Mesendoderm (in vitro differentiated cells): ENCODE data around the gene STARD3.

Experiments used
- DNase-seq: peaks from one replicate; pipeline ENCODE4 v3.0.0; 2013
- H2AK5ac ChIP-seq: 2 replicates; pipeline ENCODE4 v1.6.1; 2013; ENCODE audit warnings: low read length, inconsistent platforms
- H2BK120ac ChIP-seq: 2 replicates; pipeline ENCODE4 v1.6.1; 2013; ENCODE audit warnings: low read depth, mild to moderate bottlenecking, low read length, moderate library complexity, mixed read lengths
- H2BK15ac ChIP-seq: replicated peaks from 2 replicates; pipeline ENCODE4 v1.6.1; 2013; ENCODE audit warnings: low read depth, mild to moderate bottlenecking, moderate library complexity
- H2BK5ac ChIP-seq: 2 replicates; pipeline ENCODE4 v1.6.1; 2013; ENCODE audit warnings: low read length, inconsistent platforms
- H3K18ac ChIP-seq: 2 replicates; pipeline ENCODE4 v1.6.1; 2013; ENCODE audit warnings: mild to moderate bottlenecking, low read length, mixed read lengths
- H3K23ac ChIP-seq: one replicate; pipeline ENCODE4 v1.6.1; 2013; ENCODE audit warnings: low read length
- H3K27ac ChIP-seq: 2 replicates; pipeline ENCODE4 v1.5.1; 2013; ENCODE audit warnings: low read depth, mild to moderate bottlenecking, inconsistent platforms, low read length, moderate library complexity
- H3K27me3 ChIP-seq: 2 replicates; pipeline ENCODE4 v1.6.1; 2013; ENCODE audit warnings: low read length, control low read depth, mild to moderate bottlenecking, inconsistent platforms; ENCODE audit not compliant: insufficient read depth, poor library complexity
- H3K36me3 ChIP-seq: 2 replicates; pipeline ENCODE4 v1.6.1; 2013; ENCODE audit warnings: low read length, inconsistent platforms; ENCODE audit not compliant: control insufficient read depth, insufficient read depth
- H3K4ac ChIP-seq: one replicate; pipeline ENCODE4 v1.6.1; 2013; ENCODE audit warnings: low read depth, mild to moderate bottlenecking, low read length, moderate library complexity
- H3K4me1 ChIP-seq: 2 replicates; pipeline ENCODE4 v1.6.1; 2013; ENCODE audit warnings: low read depth, low read length, inconsistent platforms; ENCODE audit not compliant: control insufficient read depth
- H3K4me2 ChIP-seq: 2 replicates; pipeline ENCODE4 v1.6.1; 2013; ENCODE audit warnings: low read length
- H3K4me3 ChIP-seq: 2 replicates; pipeline ENCODE4 v1.5.1; 2013; ENCODE audit warnings: mild to moderate bottlenecking, low read length
- H3K56ac ChIP-seq: one replicate; pipeline ENCODE4 v1.6.1; 2013; ENCODE audit warnings: low read length
- H3K79me1 ChIP-seq: 2 replicates; pipeline ENCODE4 v1.6.1; 2013; ENCODE audit warnings: low read length, inconsistent platforms
- H3K79me2 ChIP-seq: 2 replicates; pipeline ENCODE4 v1.6.1; 2013; ENCODE audit warnings: mild to moderate bottlenecking, low read length; ENCODE audit not compliant: control insufficient read depth, insufficient read depth
- H3K9ac ChIP-seq: 2 replicates; pipeline ENCODE4 v1.6.1; 2013; ENCODE audit warnings: low read length, inconsistent platforms
- H4K5ac ChIP-seq: one replicate; pipeline ENCODE4 v1.6.1; 2013; ENCODE audit warnings: low read length
- H4K8ac ChIP-seq: one replicate; pipeline ENCODE4 v1.6.1; 2013; ENCODE audit warnings: low read depth, mild to moderate bottlenecking, control low read depth, low read length, moderate library complexity
- WGBS: extraction: QIAGEN DNeasy Blood & Tissue Kit; methylation state at CpG from one replicate; pipeline ENCODE4 v1.1.7; 2013; ENCODE audit warnings: low lambda C conversion rate, missing lambda C conversion rate; ENCODE audit not compliant: insufficient coverage; ENCODE audit errors: extremely low coverage; 5-methylcytosine and 5-hydroxymethylcytosine counted together

The STARD3 gene

DNA sequence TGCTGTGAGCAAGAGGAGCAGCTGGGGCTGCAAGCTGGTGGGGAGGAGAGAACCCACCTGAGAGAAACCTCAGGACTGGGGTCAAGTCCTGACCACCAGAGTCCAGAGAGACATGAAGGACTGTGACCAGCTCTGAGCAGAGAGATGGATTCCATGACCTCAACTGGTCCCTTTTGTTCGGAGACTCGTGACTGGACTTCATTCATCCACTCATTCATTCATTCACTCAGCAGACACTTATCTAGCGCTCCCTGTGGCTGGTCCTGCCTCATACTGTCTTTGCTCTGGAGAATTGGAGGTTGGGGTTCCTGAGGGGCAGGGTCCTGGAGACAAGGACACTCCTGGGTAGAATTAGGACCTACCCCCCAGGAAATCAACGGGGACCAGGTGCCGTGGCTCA is 67.0 kb downstream of the STARD3 start:
- Histone ChIP-seq H3K27ac (no peak overlapping the region), H3K9ac (no peak overlapping the region), H3K56ac (no peak overlapping the region), H3K79me1 (peaks cover 12% of the 10 kb centered on the region), H3K23ac (no peak overlapping the region), H3K4me3 (no peak overlapping the region), H2BK5ac (no peak overlapping the region), H3K4me2 (no peak overlapping the region), H2BK120ac (no peak overlapping the region), H4K5ac (no peak overlapping the region), H2BK15ac (no peak overlapping the region), H3K79me2 (peaks cover 57% of the 10 kb centered on the region), H3K4me1 (peaks cover 12% of the 10 kb centered on the region), H4K8ac (no peak overlapping the region), H3K36me3 (peaks cover 6% of the 10 kb centered on the region), H3K18ac (no peak overlapping the region), H3K4ac (no peak overlapping the region), H2AK5ac (no peak overlapping the region), H3K27me3 (no peaks in the 10 kb centered on the region)
- DNase-seq = no peak
- WGBS = no CpG with 5 or more reads among the region's 5 CpGs

DNA sequence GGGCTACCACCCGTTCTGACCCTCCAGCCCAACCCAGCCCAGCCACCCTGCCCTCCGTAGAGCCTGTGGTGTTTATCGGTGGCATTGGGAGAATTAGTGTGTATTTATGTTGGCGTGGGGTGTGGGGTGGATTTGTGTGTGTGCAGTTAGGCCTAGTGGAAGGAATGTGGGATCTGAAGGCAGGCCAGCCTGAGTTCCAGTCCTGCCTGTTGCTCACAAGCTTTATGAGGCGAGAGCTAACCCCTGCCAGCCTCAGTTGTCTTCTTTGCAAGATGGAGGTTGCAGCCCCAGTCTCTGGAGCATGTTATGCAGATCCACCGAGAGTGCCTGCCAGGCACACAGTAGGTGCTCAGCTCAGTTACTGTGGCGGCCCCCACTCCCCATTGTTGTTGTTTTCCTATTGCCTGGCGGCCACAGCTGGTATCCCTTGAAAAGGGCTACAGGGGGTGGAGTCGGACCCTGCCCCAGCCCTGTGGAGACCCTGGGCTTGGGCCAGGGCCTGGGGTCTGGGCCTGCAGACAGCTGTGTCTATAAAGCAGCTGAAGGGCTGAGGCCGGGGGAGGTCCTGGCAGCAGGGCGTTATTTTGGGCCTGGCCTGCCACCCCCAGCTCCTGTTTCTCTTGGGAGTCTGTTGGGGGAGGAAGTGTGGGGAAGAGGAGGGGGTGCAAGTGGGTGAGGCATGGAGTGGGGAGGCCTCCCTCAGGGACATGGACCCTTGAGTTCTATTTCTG is 68.0 kb downstream of the STARD3 start:
- no peaks in the 10 kb centered on the region for H3K27me3 ChIP-seq
- peak; percentile 45 for DNase-seq
- H3K4me1 ChIP-seq = peaks cover 12% of the 10 kb centered on the region
- peaks cover 12% of the 10 kb centered on the region for H3K79me1 ChIP-seq
- H2BK15ac ChIP-seq = no peak overlapping the region
- no peak overlapping the region for H3K4ac ChIP-seq
- no peak overlapping the region for H4K8ac ChIP-seq
- H2BK120ac ChIP-seq = no peak overlapping the region
- H3K56ac ChIP-seq = peak overlapping the region; percentile 80
- H3K23ac ChIP-seq = peak overlapping the region; percentile 96
- WGBS = no CpG with 5 or more reads among the region's 11 CpGs
- peak overlapping the region; percentile 3 for H3K9ac ChIP-seq
- H3K4me2 ChIP-seq = no peak overlapping the region
- no peak overlapping the region for H3K18ac ChIP-seq
- no peak overlapping the region for H3K27ac ChIP-seq
- peaks cover 8% of the 10 kb centered on the region for H3K36me3 ChIP-seq
- H3K79me2 ChIP-seq = peaks cover 57% of the 10 kb centered on the region
- peak overlapping the region; percentile 4 for H2BK5ac ChIP-seq
- H2AK5ac ChIP-seq = no peak overlapping the region
- H3K4me3 ChIP-seq = no peak overlapping the region
- no peak overlapping the region for H4K5ac ChIP-seq

DNA sequence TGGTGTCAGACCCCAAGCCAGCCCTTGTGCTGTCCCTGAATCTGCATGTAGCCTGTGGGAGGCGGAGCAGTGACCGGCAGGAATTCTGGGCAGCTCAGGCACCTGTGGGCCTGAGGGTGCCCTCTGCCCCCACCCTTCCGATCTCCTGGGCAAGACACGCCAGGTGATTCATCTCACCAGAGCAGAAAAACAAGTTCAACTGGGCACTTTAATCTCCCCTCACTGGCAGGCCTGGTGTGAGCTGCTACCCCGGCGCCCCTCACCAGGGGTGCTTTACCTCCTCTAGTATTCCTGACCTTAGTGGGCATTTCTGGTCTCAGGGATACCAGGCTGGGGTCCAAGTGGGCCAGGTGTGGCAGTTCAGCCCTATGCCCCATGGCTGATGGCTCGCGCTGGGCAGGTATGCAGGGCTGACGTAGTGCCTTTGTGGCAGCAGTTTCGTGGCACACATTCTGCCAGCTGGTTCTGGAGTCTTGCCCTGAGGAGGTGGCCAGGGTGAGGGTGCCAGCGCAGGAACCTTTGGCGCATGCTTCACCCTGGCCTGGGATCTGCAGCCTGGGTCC is 68.9 kb downstream of the STARD3 start:
- no peak overlapping the region for H3K23ac ChIP-seq
- H3K79me1 ChIP-seq = peaks cover 12% of the 10 kb centered on the region
- no peak overlapping the region for H4K5ac ChIP-seq
- H3K79me2 ChIP-seq = peaks cover 48% of the 10 kb centered on the region
- H2BK15ac ChIP-seq = no peak overlapping the region
- no peak overlapping the region for H3K56ac ChIP-seq
- WGBS = no CpG with 5 or more reads among the region's 12 CpGs
- H3K4me2 ChIP-seq = no peak overlapping the region
- H4K8ac ChIP-seq = no peak overlapping the region
- no peaks in the 10 kb centered on the region for H3K27me3 ChIP-seq
- H2AK5ac ChIP-seq = no peak overlapping the region
- peaks cover 12% of the 10 kb centered on the region for H3K4me1 ChIP-seq
- H2BK120ac ChIP-seq = no peak overlapping the region
- H2BK5ac ChIP-seq = no peak overlapping the region
- H3K4ac ChIP-seq = no peak overlapping the region
- peaks cover 10% of the 10 kb centered on the region for H3K36me3 ChIP-seq
- no peak for DNase-seq
- no peak overlapping the region for H3K4me3 ChIP-seq
- no peak overlapping the region for H3K18ac ChIP-seq
- no peak overlapping the region for H3K27ac ChIP-seq
- H3K9ac ChIP-seq = no peak overlapping the region

DNA sequence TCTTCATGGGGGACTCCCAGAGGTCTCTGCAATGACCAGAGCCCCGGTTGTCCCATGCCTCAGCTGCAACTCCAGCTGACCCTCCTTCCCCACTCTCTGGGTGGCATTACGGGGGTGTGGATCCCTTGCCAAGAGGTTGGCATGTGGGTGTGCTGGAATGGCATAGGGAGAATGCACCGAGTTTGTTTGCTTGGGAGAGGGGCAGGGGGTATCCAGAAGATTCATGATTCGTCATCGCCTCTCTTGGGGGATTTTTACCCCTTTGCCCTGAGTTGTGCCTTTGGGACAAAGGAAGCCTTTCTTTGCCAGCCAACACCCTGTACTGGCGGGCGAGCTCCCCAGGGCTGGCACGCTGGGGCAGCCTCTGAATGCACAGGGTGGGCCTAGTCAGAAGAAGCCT is 69.4 kb downstream of the STARD3 start:
- Histone ChIP-seq H3K4me1 (peaks cover 8% of the 10 kb centered on the region), H4K5ac (no peak overlapping the region), H4K8ac (no peak overlapping the region), H2BK5ac (no peak overlapping the region), H3K4ac (no peak overlapping the region), H3K18ac (no peak overlapping the region), H3K56ac (no peak overlapping the region), H3K36me3 (peaks cover 10% of the 10 kb centered on the region), H3K27ac (no peak overlapping the region), H3K23ac (no peak overlapping the region), H3K79me2 (peaks cover 43% of the 10 kb centered on the region), H2BK15ac (no peak overlapping the region), H3K9ac (no peak overlapping the region), H2AK5ac (no peak overlapping the region), H3K4me2 (no peak overlapping the region), H3K4me3 (no peak overlapping the region), H3K27me3 (no peaks in the 10 kb centered on the region), H3K79me1 (peaks cover 10% of the 10 kb centered on the region), H2BK120ac (no peak overlapping the region)
- no peak for DNase-seq
- no CpG with 5 or more reads among the region's 8 CpGs for WGBS

DNA sequence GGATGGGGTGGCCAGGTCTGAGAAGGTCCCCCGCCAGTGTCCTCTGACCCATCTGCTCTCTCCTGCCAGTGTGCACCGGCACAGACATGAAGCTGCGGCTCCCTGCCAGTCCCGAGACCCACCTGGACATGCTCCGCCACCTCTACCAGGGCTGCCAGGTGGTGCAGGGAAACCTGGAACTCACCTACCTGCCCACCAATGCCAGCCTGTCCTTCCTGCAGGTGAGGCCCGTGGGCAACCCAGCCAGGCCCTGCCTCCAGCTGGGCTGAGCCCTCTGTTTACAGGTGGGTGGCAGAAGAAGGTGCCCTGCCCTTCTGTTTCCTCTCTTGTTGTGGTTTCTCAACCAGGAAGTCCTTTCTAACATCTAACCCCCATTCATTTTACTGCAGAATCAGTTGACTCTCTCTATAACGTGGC is 70.0 kb downstream of the STARD3 start:
- H3K4me3 ChIP-seq = no peak overlapping the region
- no peak overlapping the region for H2BK120ac ChIP-seq
- H3K4ac ChIP-seq = no peak overlapping the region
- H3K18ac ChIP-seq = no peak overlapping the region
- H2BK15ac ChIP-seq = no peak overlapping the region
- H3K36me3 ChIP-seq = peaks cover 11% of the 10 kb centered on the region
- DNase-seq = no peak
- no peak overlapping the region for H3K27ac ChIP-seq
- no peak overlapping the region for H3K9ac ChIP-seq
- no peak overlapping the region for H3K56ac ChIP-seq
- H4K8ac ChIP-seq = no peak overlapping the region
- H4K5ac ChIP-seq = no peak overlapping the region
- no CpG with 5 or more reads among the region's 7 CpGs for WGBS
- H3K79me1 ChIP-seq = peaks cover 9% of the 10 kb centered on the region
- H2BK5ac ChIP-seq = no peak overlapping the region
- no peaks in the 10 kb centered on the region for H3K27me3 ChIP-seq
- H3K4me1 ChIP-seq = peaks cover 8% of the 10 kb centered on the region
- H3K23ac ChIP-seq = no peak overlapping the region
- H2AK5ac ChIP-seq = no peak overlapping the region
- H3K4me2 ChIP-seq = no peak overlapping the region
- H3K79me2 ChIP-seq = peaks cover 38% of the 10 kb centered on the region
